DMS53 treated with DMSO at 0.1 percent for 48 hours (cell line): ENCODE measurements around the gene ERMARD.

Source experiments
- DNase-seq: peaks from one replicate; lab custom pipeline; 2025; ENCODE audit not compliant: unreplicated experiment; lab: John Stamatoyannopoulos, UW

ERMARD gene

DNA sequence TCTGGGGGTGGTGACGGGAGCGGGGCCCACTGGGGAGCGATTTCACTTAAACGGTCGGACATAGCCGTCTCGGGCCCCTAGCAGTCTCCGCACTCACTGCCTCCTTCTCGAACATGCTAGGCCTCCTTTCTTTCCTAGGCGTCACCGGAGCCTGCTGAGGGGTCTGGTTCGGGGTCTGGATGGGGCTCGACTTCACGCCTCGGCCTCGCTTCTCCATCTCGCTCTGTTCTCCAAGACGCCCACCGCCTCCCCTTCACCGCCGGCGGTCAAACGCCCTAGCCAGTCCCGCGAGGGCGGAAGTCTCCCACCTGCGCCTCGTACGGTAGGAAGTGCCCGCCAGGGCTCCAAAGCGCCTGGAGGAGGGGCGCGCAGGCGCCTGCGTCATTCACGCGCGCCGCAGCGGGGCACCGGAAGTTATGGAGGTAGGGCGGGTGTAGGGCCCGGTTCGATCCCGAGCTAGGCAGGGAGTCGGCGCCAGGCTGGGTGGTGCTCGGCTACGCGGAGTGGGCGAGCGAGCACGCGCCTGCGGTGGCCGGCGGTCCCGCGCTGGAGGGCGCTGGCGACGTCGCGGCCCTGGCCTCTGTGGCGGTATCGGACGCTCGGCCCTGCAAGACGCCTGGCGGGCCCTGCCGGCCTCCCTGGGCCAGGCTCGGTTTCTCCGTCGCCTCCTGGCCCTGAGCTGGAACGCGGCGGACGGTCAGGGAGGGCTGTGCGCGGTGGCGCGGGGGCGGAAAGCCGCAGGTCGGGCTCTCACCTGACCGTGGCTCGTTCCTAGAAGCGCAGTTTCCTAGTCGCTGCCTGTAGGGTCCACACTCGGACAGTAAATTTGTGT, at the start of gene ERMARD, which contains the start of gene DYNLT2:
Gene ERMARD (plus strand): TSS at position 381 of the 832 bp plus-strand sequence. CDS start 36 bp downstream, at position 417.
Gene DYNLT2 (minus strand): TSS at position 331 of the 832 bp plus-strand sequence. CDS start 114 bp downstream, at position 217.
- DNase-seq, result peak; percentile 75

DNA sequence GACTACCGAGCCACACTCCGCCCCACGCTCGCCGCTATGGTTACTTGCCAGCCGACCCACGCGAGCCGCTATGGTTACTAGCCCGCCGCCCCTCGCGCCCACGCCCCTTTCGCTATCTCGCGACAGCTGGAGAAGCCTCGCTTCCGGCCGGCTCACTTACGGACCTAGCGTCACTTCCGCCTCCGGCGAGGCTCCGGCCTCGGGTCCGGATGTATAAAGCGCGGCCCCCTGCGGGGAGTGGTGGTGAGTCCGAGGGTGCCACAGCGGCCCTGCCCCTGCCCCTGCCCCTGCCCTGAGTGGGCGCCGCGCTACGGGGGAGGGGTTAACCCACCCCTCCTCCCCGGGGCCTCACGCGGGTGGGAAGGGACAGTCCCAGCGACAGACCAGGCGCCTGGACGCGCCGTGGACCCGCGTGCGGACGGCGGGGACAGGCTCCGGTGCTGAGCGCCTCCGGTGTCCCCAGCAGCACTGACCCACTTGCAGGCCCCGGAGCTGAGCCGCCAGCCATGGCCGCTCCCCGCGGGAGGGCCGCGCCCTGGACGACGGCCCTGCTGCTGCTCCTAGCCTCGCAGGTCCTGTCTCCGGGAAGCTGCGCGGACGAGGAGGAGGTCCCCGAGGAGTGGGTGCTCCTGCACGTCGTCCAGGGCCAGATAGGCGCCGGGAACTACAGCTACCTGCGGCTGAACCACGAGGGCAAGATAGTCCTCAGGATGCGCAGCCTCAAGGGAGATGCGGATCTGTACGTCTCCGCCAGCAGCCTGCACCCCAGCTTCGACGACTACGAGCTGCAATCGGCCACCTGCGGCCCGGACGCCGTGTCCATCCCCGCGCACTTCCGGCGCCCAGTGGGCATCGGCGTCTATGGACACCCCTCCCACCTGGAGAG, 49.2 kb upstream of the ERMARD start, which contains the start of the genes C6orf120 and WDR27:
Gene C6orf120 (plus strand): TSS at position 173 of the 886 bp plus-strand sequence. CDS start 334 bp downstream, at position 507.
Gene WDR27 (minus strand): TSS at position 76 of the 886 bp plus-strand sequence. CDS start 13,024 bp downstream, outside the sequence.
- peak; percentile 86 for DNase-seq

DNA sequence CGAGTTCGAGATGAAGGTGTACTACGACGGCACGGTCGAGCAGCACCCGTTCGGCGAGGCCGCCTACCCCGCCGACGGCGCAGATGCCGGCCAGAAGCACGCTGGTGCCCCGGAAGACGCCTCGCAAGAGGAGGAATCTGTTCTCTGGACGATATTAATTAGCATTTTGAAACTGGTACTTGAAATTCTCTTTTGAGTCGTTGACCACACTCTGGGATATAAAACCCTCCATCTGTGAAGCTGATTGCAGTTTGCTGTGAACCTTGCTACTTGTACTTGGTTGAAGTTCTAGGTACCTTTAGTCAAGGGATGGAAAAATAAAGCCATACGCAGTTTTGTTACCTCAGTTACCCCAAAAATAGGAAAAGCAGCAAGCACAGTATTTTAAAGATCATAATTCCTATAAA, 48.6 kb upstream of the ERMARD start:
- DNase-seq, result no peak

DNA sequence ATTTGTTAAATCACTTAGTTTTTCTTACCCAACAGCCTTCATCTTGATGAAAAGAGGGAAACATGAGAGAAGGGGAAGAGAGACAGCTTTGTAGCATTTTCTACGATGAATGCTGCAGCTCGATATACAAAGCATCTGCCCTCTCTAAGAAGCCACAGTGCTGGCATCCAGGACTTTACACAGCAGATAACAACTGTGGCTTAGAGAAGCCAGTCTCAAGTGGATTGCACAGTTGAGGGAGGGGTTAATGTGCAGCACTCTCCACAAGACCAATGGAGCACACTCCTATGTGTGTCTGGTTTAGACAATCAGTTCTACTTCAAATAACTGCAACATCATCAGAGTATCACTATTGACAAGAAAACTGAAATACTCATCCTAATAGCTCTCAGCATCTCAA, 43.6 kb upstream of the ERMARD start:
- peak; percentile 9 for DNase-seq

DNA sequence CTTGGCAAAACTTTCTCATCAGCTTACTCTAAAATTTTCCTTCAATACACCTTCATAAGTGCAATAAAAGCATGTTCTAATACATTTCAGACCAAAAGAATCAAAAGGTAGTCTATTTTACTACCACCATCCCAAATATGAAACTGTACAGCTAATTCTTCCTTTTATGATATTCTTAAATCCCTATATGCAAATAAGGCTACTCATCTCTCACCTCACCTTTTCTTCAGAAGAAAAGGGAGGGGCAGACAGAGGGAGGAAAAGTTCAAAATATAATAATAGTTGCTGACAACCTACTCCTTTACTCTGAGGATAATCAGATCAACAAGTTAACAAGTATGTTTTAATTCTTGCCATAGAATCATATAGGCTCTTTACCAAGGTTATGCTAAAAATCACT, 42.1 kb upstream of the ERMARD start:
- no peak for DNase-seq

DNA sequence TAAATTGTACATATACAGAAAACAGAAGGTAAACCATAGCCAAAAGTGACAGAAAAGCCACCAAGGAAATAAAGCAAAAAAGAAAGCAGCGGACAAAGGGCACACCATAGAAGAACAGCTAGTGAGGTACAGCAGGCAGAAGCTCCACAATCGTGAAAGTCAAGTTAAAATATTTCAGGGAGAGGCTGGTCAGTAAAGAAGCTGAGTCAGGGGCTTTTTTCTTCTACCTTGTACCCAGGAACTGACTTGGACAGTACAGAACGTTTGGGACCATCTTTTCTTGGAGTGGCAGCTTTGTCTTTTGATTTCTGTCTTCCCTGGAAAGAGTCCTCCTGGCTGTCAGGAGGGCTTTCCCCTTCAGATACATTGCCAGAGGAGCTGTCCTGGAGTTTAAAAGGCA, 41.4 kb upstream of the ERMARD start:
- DNase-seq, result no peak

DNA sequence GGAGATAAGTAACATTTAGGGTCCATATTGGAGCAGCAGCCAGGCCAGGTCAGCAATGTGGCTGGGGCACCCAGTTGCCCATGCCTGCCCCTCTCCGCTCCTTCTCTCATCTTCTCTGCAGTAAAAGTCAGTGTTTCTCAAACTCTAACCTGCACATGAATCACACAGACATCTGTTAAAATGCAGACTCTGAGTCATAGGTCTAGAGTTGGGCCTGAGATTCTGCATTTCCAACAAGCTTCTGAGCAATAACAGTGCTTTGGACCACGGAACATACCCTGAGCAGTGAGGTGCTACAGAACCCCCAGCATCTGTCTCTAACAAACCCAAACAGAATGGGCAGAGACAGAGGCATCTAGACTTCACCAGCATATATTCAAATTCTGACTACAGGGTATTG, 37.2 kb upstream of the ERMARD start:
- no peak for DNase-seq

DNA sequence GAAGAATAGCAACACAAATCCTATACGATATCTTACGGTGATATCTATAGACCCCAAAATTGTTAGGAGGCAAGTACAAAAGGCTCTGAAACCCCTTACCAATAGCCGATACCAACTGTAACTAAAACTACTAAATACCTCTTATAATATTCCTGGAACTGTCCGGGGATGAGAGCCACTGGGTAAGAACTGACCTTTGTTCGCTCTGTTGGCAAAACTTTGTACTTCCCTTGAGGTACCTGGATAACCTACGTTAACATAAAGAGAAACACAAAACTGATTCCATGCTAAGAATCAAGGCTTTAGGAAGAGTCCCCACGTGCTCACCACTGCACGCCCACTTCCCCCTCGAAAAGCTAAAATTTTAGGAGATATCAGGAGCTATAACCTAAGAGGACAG, 36.8 kb upstream of the ERMARD start:
- no peak for DNase-seq

DNA sequence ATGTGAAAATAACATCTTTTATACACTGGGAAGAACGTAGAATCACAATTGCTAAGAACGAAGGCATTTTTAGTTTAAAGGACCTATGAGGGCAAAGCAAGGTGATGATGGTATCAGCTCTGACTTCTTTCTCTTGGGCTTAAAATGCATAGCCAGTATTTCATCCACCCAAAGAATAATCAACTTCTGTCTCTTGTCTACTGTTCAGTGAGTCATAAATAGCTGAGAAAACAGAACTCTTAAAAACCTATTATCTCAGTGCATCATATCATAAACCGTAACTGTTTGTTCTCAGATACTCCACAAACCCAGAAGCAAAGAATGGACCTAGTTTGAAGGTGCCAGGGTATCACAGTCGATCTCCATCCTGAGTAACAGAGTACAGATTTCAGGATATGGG, 32.3 kb upstream of the ERMARD start:
- no peak for DNase-seq

DNA sequence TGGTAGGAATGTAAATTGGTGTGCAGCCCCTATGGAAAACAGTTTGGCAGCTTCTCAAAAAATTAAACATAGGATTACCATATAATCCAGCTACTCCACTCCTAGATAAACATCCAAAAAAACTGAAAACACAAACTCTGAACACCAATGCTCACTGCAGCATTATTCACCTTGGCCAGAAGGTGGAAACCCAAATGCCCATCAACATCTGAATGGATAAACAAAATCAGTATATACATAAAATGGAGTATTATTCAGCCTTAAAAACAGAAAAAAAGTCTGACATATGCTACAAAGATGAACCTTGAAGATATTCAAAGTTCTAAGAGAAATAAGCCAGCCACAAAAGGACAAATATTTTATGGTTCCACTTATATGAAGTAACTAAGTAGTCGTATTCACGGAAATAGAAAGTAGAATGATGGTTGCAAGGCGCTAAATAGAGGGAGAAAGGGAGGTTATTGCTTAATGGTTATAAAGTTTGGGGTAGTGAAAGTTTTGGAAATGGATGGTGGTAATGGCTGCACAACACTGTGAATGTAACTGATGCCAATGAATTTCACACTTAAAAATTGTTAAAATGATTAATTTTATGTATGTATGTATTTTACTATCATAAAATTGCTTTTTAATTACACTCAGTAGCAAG, 31.1 kb upstream of the ERMARD start:
- DNase-seq, result no peak

DNA sequence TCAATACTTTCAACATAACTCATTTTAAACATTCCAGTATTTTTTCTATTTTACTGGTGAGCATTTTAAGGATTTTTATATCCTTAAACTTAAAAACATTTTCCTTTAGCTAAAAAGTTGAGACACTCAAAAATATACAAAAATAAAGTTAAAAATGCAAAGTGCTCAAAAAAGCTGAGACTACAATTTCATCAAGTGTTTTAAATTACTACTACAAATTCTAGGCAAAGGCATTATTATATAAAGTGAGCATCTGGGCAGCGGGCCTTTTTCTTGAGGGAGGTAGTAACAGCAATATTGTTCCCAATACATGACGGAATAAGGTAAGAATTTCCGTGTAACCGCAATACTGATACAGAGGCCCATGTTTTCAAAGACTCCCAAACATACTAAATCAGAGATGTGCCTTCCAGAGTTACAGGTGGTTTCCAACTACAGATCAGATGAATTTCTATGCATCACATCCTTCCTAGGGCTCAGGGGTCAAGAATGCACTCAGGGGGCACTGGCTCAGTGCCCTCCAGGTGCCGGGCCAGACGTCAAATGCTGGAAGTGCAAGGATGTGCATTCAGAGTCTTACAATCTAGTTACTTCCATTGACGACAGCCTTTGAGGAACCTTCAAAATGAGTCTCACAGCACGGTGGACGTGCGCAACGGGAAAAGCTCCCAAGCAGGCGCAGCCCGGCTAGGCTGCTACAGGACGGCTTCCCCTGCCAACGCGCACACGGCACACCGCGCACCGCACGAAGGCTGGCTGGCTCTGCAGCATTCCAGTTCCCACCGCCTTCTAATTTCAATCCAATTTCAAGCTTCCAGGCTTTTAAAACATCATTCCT, 28.8 kb upstream of the ERMARD start:
- no peak for DNase-seq

DNA sequence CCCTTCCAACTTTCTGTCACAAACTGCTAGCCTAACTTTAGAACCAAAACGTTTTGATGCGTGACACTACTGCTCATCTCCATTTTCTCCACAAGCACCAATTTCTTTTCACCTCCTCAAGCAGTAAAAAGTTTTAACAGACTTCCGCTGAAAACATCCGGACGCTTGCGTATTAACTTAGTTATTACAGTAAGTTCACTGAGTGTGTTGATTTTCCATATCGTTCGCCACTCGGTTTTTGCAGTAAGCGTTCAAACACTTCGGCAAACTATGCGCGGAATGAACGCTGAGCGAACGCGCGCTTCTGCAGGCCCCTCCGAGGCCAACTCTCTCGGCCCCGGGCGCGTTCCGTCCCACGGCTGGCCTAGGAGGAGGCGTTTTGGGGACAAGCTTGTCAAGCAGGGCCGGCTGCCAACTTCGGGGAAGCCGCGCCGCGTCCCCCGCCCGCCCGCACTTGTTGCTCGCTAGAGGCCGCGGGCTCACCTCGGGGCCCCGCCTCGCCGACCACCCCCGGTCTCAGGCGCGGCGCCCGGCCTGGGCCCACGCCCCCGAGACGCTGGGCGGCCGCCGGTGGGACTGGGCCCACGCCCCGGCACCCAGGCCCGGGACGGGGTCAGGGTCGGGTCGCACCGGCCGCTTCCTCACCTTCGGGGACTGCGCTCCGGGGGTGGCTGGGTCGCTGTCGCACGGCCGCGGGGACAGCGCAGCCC, 28.1 kb upstream of the ERMARD start:
- DNase-seq, result no peak

DNA sequence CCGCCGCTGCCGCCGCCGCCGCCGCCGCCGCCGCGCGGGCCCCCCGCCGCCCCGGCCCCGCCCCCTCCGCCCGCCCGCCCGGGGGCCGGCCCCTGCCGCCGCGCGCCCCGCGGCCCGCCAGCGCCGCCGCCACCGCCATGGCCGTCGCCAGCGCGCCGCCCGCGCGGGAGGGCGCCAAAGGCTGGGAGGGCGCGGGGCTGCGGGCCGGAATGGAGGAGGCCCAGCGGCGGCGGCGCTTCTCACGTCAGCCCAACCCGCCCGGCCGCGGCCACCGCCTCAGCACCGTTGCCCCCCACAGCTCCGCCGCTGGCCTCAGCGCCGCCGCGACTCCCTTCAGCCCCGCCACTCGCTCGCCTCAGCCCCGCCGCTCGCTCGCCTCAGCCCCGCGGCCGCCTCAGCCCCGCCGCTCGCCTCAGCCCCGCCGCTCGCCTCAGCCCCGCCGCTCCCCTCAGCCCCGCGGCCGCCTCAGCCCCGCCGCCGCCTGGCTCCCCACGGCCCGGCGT, 27.4 kb upstream of the ERMARD start:
- no peak for DNase-seq

DNA sequence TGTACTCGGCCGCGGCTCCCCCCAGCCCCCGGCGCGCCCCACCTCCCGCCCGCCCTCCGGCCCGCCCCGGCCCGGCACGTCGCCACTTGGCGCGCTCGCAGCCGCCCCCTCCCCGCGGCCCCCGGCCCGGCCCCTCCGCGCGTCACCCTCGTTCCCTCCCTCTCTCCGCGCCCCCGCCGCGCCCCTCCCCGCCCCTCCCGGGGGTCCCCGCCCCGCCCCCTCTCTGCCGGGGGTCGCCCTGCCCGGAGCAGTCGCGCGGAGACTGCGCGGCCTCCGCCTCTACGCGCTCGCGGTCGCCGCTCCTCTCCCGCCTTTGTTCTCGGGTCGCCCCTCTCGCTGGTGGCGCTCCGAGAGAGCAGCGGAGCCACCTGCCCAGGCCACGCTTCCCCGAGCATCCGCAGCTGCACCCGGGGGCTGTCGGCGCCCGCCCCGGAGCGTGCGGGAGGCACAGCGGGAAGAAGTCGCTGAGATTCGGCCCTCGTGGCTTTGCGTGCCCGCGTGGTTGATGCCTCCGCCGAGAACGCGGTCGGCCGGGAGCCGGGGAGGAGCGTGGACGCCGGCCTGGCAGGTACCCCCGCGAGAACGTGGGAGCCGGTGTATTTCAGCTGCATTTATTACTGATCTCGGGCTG, 26.8 kb upstream of the ERMARD start, which contains the start of gene PHF10:
Gene PHF10 (minus strand): TSS at position 7 of the 631 bp plus-strand sequence. CDS start 569 bp downstream, outside the sequence.
- DNase-seq, result no peak

DNA sequence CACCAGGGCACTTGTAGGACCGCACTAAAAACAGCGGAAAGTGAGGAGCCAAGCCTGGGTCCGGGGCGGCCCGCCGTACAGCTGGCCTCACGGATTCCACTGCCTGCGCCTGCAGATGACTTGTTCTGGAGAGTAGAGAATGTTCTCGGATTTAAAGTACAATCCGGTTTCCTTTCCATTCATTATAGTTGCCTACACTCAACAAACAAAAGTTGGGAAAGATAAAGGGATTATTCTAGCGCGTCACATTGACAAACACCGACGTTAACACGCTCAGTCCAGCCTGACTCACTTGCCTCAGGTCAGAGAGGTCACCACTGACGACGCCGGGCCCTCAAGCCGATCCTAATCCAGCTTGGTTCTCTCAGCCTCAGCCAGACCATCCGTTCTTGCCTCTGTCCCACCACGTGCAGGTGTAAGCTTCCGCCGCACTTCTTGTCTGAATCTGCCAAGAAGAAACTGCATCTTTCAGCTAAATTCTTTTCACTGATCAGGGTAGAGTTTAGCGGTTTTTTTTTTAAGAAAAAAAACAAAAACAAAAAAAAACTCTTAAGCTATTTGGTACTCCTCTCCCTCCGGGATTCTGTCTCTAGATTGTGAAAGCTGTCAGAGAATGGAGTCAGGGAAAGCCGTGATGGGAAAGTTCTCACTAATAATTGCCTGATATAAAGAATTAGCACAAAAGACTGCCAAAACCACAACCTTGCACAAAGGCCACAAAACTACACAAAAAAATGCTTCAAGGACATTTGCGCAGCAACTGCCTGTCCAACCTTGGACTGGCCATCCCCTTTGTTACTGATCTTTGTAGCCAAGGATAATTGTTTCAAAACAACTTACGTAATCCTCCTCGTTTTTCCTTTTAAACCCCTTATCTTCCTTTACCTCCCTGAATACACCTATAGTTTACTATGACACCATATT, 26.0 kb upstream of the ERMARD start:
- peak; percentile 62 for DNase-seq

DNA sequence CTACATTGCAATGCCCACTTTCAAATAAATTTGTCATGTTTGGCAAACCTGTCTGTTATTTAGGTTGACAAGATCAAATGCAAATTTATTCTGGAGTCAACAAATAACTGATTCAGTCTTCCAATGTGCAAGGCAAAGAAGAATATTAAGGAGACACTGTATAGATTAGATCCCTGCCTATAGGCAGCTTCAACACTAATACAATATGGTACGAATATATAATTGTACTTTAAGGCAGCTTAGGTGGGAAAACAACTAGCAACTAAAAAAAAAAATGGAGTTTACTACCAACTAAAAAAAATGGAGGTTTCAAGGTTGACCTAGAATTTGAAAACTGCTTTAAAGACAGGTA, 25.4 kb upstream of the ERMARD start:
- no peak for DNase-seq

DNA sequence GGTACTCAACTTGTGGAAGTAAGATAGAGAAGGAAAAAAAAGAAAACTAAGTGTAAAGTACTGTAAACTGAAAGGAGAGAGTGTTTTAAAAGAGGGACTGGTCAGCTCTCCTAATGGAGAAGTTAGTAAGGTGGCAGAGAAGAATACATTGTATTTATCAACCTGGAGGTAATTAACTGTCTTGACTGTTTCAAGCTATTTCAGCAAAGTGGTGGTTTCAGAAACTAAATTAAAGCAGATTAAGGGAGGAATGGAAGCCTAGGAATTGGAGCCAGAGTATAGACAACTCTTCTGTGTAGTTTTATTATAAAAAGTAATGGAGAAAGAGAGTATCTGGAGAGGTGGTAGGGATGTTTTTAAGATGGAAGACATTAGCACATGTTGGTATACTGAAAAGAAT, 24.5 kb upstream of the ERMARD start:
- no peak for DNase-seq

DNA sequence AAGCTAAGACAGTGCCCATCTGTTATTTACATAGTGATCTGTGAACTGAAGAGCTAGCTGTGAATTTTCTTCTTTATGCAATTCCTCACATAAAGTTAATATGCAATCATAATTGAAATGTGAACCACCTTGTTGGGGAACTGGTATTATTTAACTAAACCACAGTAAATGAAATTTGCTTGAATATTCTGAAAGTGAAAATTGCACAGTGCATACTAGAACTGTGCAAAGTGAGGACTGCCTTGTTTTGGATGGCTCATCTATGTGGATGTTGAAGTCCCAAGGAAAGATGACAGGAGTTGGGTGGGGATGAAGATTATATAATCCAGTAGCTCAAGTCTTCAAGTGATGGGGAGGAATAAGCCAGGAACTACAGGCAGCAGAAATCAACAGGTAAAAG, 21.5 kb upstream of the ERMARD start:
- DNase-seq, result no peak
